ENCODE results near the gene CHDH.

Gene CHDH

GRCh38 chr3:53850895-53851294, 4.7 kb upstream of the CHDH start:
- Histone ChIP-seq H3K79me2 (ENCODE audit: insufficient read depth, low read length) (peaks cover 28% of the 10 kb centered on the region), H3K9me2 (replicated peaks; ENCODE audit: insufficient read depth, low read length) (no peaks in the 10 kb centered on the region), H3K9ac (ENCODE audit: low read length) (no peak overlapping the region), H4K20me1 (ENCODE audit: low read depth, low read length) (no peaks in the 10 kb centered on the region), H3F3A (ENCODE audit: insufficient read depth) (peaks cover 4% of the 10 kb centered on the region; the same call in 1 of the 2 replicates), H3K27ac (ENCODE audit: low read depth, low read length) (no peak overlapping the region), H3K4me2 (ENCODE audit: low read depth, low read length, poor library complexity, severe bottlenecking) (no peak overlapping the region), H3K4me3 (ENCODE audit: insufficient read depth, low read length, poor library complexity, severe bottlenecking) (no peak overlapping the region), H2AFZ (ENCODE audit: low read depth, low read length, severe bottlenecking) (no peak overlapping the region), H3K36me3 (ENCODE audit: low read length) (0 out of 2 replicates have a peak, but pooled peaks cover 6% of the 10 kb centered on the region), H3K9me3 (ENCODE audit: insufficient read depth, low read length) (no peaks in the 10 kb centered on the region), H3K27me3 (ENCODE audit: low read length) (no peaks in the 10 kb centered on the region)
- TF ChIP-seq EZH2phosphoT487 (conservative IDR thresholded peaks at IDR 0.05; ENCODE audit: low read length) = no peak
- TF ChIP-seq CTCF (IDR thresholded peaks at IDR 0.05; ENCODE audit: insufficient read depth, low read length, poor library complexity, severe bottlenecking) = no peak

GRCh38 chr3:53849916-53850315, 3.7 kb upstream of the CHDH start:
- Histone ChIP-seq H3K79me2 (ENCODE audit: insufficient read depth, low read length) (peaks cover 28% of the 10 kb centered on the region), H3K9me2 (replicated peaks; ENCODE audit: insufficient read depth, low read length) (no peaks in the 10 kb centered on the region), H3K4me2 (ENCODE audit: low read depth, low read length, poor library complexity, severe bottlenecking) (no peak overlapping the region), H3F3A (ENCODE audit: insufficient read depth) (peaks cover 13% of the 10 kb centered on the region), H3K4me3 (ENCODE audit: insufficient read depth, low read length, poor library complexity, severe bottlenecking) (no peak overlapping the region), H3K36me3 (ENCODE audit: low read length) (0 out of 2 replicates have a peak, but pooled peaks cover 6% of the 10 kb centered on the region), H4K20me1 (ENCODE audit: low read depth, low read length) (no peaks in the 10 kb centered on the region), H3K27me3 (ENCODE audit: low read length) (no peaks in the 10 kb centered on the region), H3K27ac (ENCODE audit: low read depth, low read length) (no peak overlapping the region), H3K9me3 (ENCODE audit: insufficient read depth, low read length) (no peaks in the 10 kb centered on the region), H3K9ac (ENCODE audit: low read length) (no peak overlapping the region), H2AFZ (ENCODE audit: low read depth, low read length, severe bottlenecking) (no peak overlapping the region)
- TF ChIP-seq EZH2phosphoT487 (conservative IDR thresholded peaks at IDR 0.05; ENCODE audit: low read length) = no peak
- TF ChIP-seq CTCF (IDR thresholded peaks at IDR 0.05; ENCODE audit: insufficient read depth, low read length, poor library complexity, severe bottlenecking) = no peak

GRCh38 chr3:53846851-53847155, 584 bp upstream of the CHDH start:
- Histone ChIP-seq H3K27ac (ENCODE audit: low read depth, low read length) (peak overlapping the region; percentile 98), H3K9me3 (ENCODE audit: insufficient read depth, low read length) (no peaks in the 10 kb centered on the region), H3K9me2 (replicated peaks; ENCODE audit: insufficient read depth, low read length) (no peaks in the 10 kb centered on the region), H3K27me3 (ENCODE audit: low read length) (no peaks in the 10 kb centered on the region), H3K4me3 (ENCODE audit: insufficient read depth, low read length, poor library complexity, severe bottlenecking) (peak overlapping the region; percentile 69), H3K79me2 (ENCODE audit: insufficient read depth, low read length) (peaks cover 42% of the 10 kb centered on the region), H3F3A (ENCODE audit: insufficient read depth) (peaks cover 34% of the 10 kb centered on the region), H3K4me2 (ENCODE audit: low read depth, low read length, poor library complexity, severe bottlenecking) (peak overlapping the region; percentile 80), H4K20me1 (ENCODE audit: low read depth, low read length) (no peaks in the 10 kb centered on the region), H2AFZ (ENCODE audit: low read depth, low read length, severe bottlenecking) (peak overlapping the region; percentile 11), H3K36me3 (ENCODE audit: low read length) (0 out of 2 replicates have a peak, but pooled peaks cover 3% of the 10 kb centered on the region), H3K9ac (ENCODE audit: low read length) (peak overlapping the region; percentile 93)
- TF ChIP-seq EZH2phosphoT487 (conservative IDR thresholded peaks at IDR 0.05; ENCODE audit: low read length) (no peak), CTCF (IDR thresholded peaks at IDR 0.05; ENCODE audit: insufficient read depth, low read length, poor library complexity, severe bottlenecking) (no peak)

GRCh38 chr3:53845881-53846133, 412 bp downstream of the CHDH start:
- Histone ChIP-seq H3K36me3 (ENCODE audit: low read length) (0 out of 2 replicates have a peak, but pooled peaks cover 3% of the 10 kb centered on the region), H3K4me3 (ENCODE audit: insufficient read depth, low read length, poor library complexity, severe bottlenecking) (peak overlapping the region; percentile 69), H3K9ac (ENCODE audit: low read length) (peak overlapping the region; percentile 93), H3K9me3 (ENCODE audit: insufficient read depth, low read length) (no peaks in the 10 kb centered on the region), H3K27ac (ENCODE audit: low read depth, low read length) (peak overlapping the region; percentile 98), H4K20me1 (ENCODE audit: low read depth, low read length) (no peaks in the 10 kb centered on the region), H3F3A (ENCODE audit: insufficient read depth) (peaks cover 32% of the 10 kb centered on the region), H2AFZ (ENCODE audit: low read depth, low read length, severe bottlenecking) (peak overlapping the region; percentile 54), H3K9me2 (replicated peaks; ENCODE audit: insufficient read depth, low read length) (no peaks in the 10 kb centered on the region), H3K4me2 (ENCODE audit: low read depth, low read length, poor library complexity, severe bottlenecking) (peak overlapping the region; percentile 80), H3K79me2 (ENCODE audit: insufficient read depth, low read length) (peaks cover 50% of the 10 kb centered on the region), H3K27me3 (ENCODE audit: low read length) (no peaks in the 10 kb centered on the region)
- TF ChIP-seq CTCF (IDR thresholded peaks at IDR 0.05; ENCODE audit: insufficient read depth, low read length, poor library complexity, severe bottlenecking) (no peak), EZH2phosphoT487 (conservative IDR thresholded peaks at IDR 0.05; ENCODE audit: low read length) (no peak)
